ENCODE results near the gene LYRM4. TPM values are rescaled to one million over a fixed set of nuclear protein-coding genes. Genes with fewer than 3 reads are reported as not detected.

Gene LYRM4
- total RNA-seq, 1 donor from 2014 or later: 39.0 TPM

DNA sequence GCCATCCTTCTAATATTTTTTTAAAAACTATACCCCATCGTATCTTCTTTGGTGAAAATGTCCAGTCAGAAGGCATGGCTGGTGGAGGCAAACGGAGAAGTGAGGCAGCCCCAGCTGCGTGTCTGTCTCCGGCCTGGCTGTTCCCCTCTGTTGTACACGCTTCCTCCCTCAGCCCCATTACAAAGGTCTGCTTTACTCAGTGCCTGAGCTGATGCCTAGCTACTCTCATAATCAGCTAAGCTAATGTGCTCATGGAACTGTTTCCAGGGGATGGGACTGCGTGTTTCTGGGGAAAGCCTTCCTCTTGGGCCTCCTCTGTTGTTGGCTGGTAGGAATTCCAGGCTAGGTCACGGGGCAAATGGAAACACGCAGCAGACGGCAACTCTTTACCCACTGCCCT, 108.3 kb downstream of the LYRM4 start:
- Mint-ChIP-seq H3K36me3 (ENCODE audit: low read depth, unreplicated experiment) (no peaks in the 10 kb centered on the region), H3K9me3 (ENCODE audit: unreplicated experiment) (no peaks in the 10 kb centered on the region), H3K4me3 (ENCODE audit: unreplicated experiment) (no peak overlapping the region), H3K27me3 (ENCODE audit: unreplicated experiment) (peaks cover 2% of the 10 kb centered on the region), H3K27ac (ENCODE audit: unreplicated experiment) (no peak overlapping the region), H3K4me1 (ENCODE audit: unreplicated experiment) (no peaks in the 10 kb centered on the region)
- no peak for DNase-seq (ENCODE audit: low spot score)
- TF ChIP-seq, protein P1, sequence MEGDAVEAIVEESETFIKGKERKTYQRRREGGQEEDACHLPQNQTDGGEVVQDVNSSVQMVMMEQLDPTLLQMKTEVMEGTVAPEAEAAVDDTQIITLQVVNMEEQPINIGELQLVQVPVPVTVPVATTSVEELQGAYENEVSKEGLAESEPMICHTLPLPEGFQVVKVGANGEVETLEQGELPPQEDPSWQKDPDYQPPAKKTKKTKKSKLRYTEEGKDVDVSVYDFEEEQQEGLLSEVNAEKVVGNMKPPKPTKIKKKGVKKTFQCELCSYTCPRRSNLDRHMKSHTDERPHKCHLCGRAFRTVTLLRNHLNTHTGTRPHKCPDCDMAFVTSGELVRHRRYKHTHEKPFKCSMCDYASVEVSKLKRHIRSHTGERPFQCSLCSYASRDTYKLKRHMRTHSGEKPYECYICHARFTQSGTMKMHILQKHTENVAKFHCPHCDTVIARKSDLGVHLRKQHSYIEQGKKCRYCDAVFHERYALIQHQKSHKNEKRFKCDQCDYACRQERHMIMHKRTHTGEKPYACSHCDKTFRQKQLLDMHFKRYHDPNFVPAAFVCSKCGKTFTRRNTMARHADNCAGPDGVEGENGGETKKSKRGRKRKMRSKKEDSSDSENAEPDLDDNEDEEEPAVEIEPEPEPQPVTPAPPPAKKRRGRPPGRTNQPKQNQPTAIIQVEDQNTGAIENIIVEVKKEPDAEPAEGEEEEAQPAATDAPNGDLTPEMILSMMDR (IDR thresholded peaks at IDR 0.05; ENCODE audit: unreplicated experiment): no peak

DNA sequence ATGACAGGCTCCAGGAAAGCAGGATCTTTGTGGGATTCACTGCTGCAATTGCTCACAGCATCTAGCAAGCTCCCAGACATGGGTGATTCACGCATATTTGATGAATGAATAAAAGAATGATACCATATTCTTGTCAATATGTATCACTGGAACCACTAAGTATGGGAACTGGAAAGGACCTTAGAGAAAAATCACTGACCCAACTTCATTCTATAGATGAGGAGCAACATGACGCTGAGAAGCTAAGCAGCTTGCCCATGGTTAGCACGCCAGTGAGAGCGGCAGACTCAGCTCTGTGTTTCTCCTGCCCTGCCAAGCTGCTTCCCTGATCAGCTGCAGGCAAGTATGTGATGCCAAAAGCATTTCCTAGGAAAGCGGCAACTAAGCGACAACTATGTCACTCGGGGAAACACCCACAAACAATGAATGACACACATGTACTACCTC, 108.8 kb downstream of the LYRM4 start:
- no peak overlapping the region for H3K27ac Mint-ChIP-seq (ENCODE audit: unreplicated experiment)
- peaks cover 2% of the 10 kb centered on the region for H3K27me3 Mint-ChIP-seq (ENCODE audit: unreplicated experiment)
- H3K4me3 Mint-ChIP-seq (ENCODE audit: unreplicated experiment): no peak overlapping the region
- TF ChIP-seq, protein P1 (IDR thresholded peaks at IDR 0.05; ENCODE audit: unreplicated experiment): no peak
- no peaks in the 10 kb centered on the region for H3K9me3 Mint-ChIP-seq (ENCODE audit: unreplicated experiment)
- DNase-seq (ENCODE audit: low spot score): no peak
- H3K36me3 Mint-ChIP-seq (ENCODE audit: low read depth, unreplicated experiment): no peaks in the 10 kb centered on the region
- H3K4me1 Mint-ChIP-seq (ENCODE audit: unreplicated experiment): no peaks in the 10 kb centered on the region

DNA sequence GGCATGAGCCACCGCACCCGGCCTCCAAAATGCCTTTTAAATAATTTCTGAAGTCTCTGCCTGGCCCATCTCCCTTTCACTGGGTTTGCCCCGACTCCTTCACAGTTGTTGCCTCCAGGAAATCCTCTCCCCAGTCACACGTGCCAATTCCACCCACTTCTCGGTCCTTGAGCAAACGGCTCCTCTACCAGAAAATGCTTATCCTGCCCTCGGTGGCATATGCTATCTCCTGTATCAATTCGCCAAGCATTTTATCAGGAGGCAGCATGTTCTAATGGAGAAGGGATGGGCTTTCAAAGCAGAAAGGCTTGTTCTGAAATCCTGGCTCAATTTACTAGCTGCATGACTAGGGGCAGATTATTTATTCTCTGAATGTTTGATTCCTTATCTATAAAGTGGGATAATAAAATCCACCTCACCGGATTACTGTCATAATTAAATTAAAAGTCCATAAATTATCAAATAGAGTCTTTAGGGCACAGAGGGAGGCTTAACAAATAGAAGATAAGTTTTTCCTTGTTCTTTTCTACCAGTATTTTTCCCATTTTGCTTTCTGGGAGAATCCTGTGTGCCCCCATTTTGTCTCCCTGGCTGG, 109.3 kb downstream of the LYRM4 start:
- Mint-ChIP-seq H3K27me3 (ENCODE audit: unreplicated experiment) (peaks cover 2% of the 10 kb centered on the region), H3K4me1 (ENCODE audit: unreplicated experiment) (no peaks in the 10 kb centered on the region), H3K36me3 (ENCODE audit: low read depth, unreplicated experiment) (no peaks in the 10 kb centered on the region), H3K4me3 (ENCODE audit: unreplicated experiment) (no peak overlapping the region), H3K9me3 (ENCODE audit: unreplicated experiment) (no peaks in the 10 kb centered on the region), H3K27ac (ENCODE audit: unreplicated experiment) (no peak overlapping the region)
- TF ChIP-seq, protein P1 (IDR thresholded peaks at IDR 0.05; ENCODE audit: unreplicated experiment): no peak
- DNase-seq (ENCODE audit: low spot score): no peak

DNA sequence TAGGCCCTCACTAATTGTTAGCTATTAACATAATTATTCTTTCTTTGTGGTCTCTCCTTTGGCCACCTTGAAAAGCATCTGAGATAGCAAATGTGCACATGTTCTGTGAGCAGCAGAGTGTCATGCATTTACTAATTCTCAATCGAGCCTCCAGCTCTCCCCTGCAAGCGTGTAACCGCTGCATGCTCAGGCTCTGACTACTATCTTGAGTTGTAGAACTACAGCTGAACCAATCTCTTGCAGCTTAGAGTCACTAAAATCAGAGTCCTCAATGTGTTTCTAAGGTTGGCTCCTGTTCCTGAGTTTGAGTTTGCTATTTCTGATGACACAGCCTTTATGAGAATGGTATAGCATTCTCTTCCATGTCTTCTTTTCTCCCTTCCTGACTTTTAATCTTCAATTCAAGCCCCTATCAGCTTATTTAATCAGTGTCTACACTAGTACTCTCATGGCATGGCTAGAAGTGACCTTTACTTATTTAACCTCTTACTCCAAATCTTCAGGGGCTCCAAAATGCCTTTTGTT, 110.1 kb downstream of the LYRM4 start:
- no peaks in the 10 kb centered on the region for H3K27me3 Mint-ChIP-seq (ENCODE audit: unreplicated experiment)
- no peaks in the 10 kb centered on the region for H3K4me1 Mint-ChIP-seq (ENCODE audit: unreplicated experiment)
- H3K9me3 Mint-ChIP-seq (ENCODE audit: unreplicated experiment): no peaks in the 10 kb centered on the region
- no peak for DNase-seq (ENCODE audit: low spot score)
- no peak overlapping the region for H3K27ac Mint-ChIP-seq (ENCODE audit: unreplicated experiment)
- TF ChIP-seq, protein P1 (IDR thresholded peaks at IDR 0.05; ENCODE audit: unreplicated experiment): no peak
- H3K4me3 Mint-ChIP-seq (ENCODE audit: unreplicated experiment): no peak overlapping the region
- H3K36me3 Mint-ChIP-seq (ENCODE audit: low read depth, unreplicated experiment): no peaks in the 10 kb centered on the region

DNA sequence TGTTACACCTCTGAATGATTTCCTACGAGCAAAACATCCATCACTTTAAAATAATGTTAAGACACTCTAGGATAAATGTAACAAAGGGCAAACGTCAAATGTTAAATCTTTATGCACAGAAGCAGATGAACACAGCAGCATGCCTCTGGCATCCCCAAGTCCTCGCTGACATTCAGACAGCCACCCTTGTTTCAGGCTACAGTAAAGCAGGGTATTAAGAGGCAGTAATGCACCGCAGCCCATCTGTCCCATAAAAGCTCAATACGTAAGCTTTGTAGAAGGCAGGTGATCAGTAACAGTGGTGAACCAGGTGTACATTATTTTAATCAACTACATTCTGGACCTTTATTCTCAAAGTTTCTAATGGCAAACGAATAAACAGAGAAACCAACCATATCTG, 110.9 kb downstream of the LYRM4 start:
- Mint-ChIP-seq H3K27me3 (ENCODE audit: unreplicated experiment) (peaks cover 1% of the 10 kb centered on the region), H3K4me1 (ENCODE audit: unreplicated experiment) (no peaks in the 10 kb centered on the region), H3K9me3 (ENCODE audit: unreplicated experiment) (no peaks in the 10 kb centered on the region), H3K27ac (ENCODE audit: unreplicated experiment) (no peak overlapping the region), H3K36me3 (ENCODE audit: low read depth, unreplicated experiment) (no peaks in the 10 kb centered on the region), H3K4me3 (ENCODE audit: unreplicated experiment) (no peak overlapping the region)
- DNase-seq (ENCODE audit: low spot score): no peak
- TF ChIP-seq, protein P1 (IDR thresholded peaks at IDR 0.05; ENCODE audit: unreplicated experiment): no peak
